ENCODE results near the gene ALLC. TPM values are rescaled to one million over a fixed set of nuclear protein-coding genes. Genes with fewer than 3 reads are reported as not detected.

Gene ALLC
- total and polyA plus RNA-seq, 10 of the 15 experiments (the other 5 are each of a cell fraction or from before 2014, with no cell fraction given), result 0.05 TPM; not detected in 9

DNA sequence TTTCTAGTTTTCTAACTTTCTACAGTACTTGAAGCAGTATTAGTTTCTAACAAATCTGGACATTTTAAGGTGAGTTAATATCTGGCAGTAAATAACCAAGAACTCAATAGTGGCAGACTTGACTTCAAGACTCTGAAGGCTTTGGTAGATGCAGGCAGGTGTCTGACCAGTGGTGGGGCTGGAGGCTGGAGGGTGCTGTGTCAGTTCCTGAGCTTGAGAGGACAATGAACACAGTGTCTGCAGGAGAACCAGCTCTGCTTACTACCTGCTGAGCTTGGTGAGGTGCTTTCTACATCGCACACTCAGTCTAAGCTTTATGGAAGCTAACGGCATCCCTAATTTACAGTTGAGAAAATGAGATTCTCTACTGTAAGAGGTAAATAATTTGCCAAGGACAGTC lies 21.2 kb downstream of the ALLC start:
- H3K9ac ChIP-seq (ENCODE audit: control insufficient read depth, insufficient read depth, low read length), result no peak overlapping the region
- FAIRE-seq, result no peak

DNA sequence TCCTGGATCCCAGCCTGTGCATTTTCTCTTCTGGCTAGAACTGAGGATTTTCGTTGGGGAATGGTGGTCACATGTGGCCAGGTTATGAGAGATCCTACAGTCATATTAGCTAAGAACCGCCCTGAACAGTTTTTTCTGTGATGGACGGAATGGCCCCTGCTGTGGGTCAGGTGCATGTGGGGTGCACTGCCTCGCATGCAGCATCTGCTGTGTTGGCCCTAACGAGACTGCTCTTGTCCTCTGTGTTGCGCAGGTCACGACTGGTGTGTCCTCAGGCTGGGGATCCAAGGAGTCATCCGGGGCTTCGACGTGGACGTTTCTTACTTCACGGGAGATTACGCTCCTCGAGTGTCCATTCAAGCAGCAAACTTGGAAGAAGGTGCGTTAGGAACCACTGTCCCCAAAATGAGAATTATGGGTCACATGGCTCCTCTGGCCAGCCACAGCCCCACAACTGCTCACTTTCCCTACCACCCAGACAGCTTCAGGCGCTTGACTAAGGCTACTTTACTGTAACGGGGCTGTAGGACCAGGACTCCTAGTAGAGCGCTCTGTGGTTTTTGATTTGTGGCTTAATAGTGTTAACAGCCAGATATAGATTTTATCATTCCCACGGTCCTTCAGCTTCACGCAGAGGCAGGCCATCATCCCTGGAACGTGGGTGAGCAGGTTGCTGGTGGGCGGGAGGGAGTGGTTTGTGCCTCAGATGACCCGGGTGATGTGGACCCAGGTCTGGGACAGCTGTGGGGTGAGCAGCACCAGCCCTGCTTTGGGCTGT lies 21.8 kb downstream of the ALLC start:
- H4K20me1 ChIP-seq (ENCODE audit: control insufficient read depth, insufficient read depth), result no peaks in the 10 kb centered on the region
- POLR2A ChIA-PET, result no interaction called here
- no peak overlapping the region for H3K9ac ChIP-seq (ENCODE audit: control insufficient read depth, insufficient read depth, low read length)
- H3K4me1 ChIP-seq (ENCODE audit: control insufficient read depth, insufficient read depth, low read length), result no peaks in the 10 kb centered on the region
- CTCF ChIA-PET, result no interaction called here
- intact Hi-C loops (cut with micrococcal nuclease; ENCODE audit: unreplicated experiment) (no loop called here), in situ Hi-C loops (cut with MboI) (no loop called here)
- TF ChIP-seq ATF7 (IDR thresholded peaks at IDR 0.05; ENCODE audit: low read depth), result no peak
- no peak for TF ChIP-seq SRF (IDR thresholded peaks at IDR 0.05; ENCODE audit: low read depth in 2 of 2, low read length in 2 of 2)
- no peak for TF ChIP-seq NFXL1 (IDR thresholded peaks at IDR 0.05; ENCODE audit: borderline replicate concordance)
- TF ChIP-seq, protein P1, sequence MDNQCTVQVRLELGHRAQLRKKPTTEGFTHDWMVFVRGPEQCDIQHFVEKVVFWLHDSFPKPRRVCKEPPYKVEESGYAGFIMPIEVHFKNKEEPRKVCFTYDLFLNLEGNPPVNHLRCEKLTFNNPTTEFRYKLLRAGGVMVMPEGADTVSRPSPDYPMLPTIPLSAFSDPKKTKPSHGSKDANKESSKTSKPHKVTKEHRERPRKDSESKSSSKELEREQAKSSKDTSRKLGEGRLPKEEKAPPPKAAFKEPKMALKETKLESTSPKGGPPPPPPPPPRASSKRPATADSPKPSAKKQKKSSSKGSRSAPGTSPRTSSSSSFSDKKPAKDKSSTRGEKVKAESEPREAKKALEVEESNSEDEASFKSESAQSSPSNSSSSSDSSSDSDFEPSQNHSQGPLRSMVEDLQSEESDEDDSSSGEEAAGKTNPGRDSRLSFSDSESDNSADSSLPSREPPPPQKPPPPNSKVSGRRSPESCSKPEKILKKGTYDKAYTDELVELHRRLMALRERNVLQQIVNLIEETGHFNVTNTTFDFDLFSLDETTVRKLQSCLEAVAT (IDR thresholded peaks at IDR 0.05), result no peak
- H3K79me2 ChIP-seq (ENCODE audit: control insufficient read depth, insufficient read depth, low read length), result no peaks in the 10 kb centered on the region
- no peak overlapping the region for H3K4me2 ChIP-seq (ENCODE audit: control insufficient read depth, insufficient read depth)
- 67% methylated on average over 23 of the region's 23 CpGs for WGBS (ENCODE audit: insufficient coverage, insufficient replicate concordance, low lambda C conversion rate, missing lambda C conversion rate)
- SMC1A ChIA-PET (ENCODE audit: uncharacterized antibody, unreplicated experiment), result no interaction called here
- DNase-seq (ENCODE audit: low read depth, low spot score) (no peak), FAIRE-seq (no peak), ATAC-seq (no peak)
- no peaks in the 10 kb centered on the region; a peak in 4 of 4 replicates for H3K27me3 ChIP-seq (replicated peaks in 1 of 2; ENCODE audit: control insufficient read depth in 2 of 2, insufficient read depth in 2 of 2, low read length in 1 of 2)
- RAD21 ChIA-PET (ENCODE audit: unreplicated experiment), result no interaction called here
- BruUV-seq (replicated peaks), result no TSS peak
- H3K4me3 ChIP-seq, result no peak overlapping the region
- no peak overlapping the region for H3K27ac ChIP-seq (ENCODE audit: control insufficient read depth, insufficient read depth)
- H3K36me3 ChIP-seq (ENCODE audit: control insufficient read depth in 2 of 2, insufficient read depth in 2 of 2, low read length in 1 of 2), result no peaks in the 10 kb centered on the region
- H3K9me3 ChIP-seq (replicated peaks; ENCODE audit: control insufficient read depth, insufficient read depth, low read length), result no peaks in the 10 kb centered on the region
- no peak overlapping the region for H2AFZ ChIP-seq (ENCODE audit: control insufficient read depth, low read depth, low read length)

More for the DNA sequence above, 21.2 kb downstream of the ALLC start:
- H3K27me3 ChIP-seq (replicated peaks in 1 of 2; ENCODE audit: control insufficient read depth in 2 of 2, insufficient read depth in 2 of 2, low read length in 1 of 2), result peaks cover 0 to under 1% of the 10 kb centered on the region in 2 experiments
- no peak overlapping the region for H3K27ac ChIP-seq (ENCODE audit: control insufficient read depth, insufficient read depth)
- no peak for TF ChIP-seq PML (IDR thresholded peaks at IDR 0.05; ENCODE audit: low read length)
- TF ChIP-seq SMAD1 (IDR thresholded peaks at IDR 0.05; ENCODE audit: low read depth, partially characterized antibody), result no peak
- TF ChIP-seq, protein P2, sequence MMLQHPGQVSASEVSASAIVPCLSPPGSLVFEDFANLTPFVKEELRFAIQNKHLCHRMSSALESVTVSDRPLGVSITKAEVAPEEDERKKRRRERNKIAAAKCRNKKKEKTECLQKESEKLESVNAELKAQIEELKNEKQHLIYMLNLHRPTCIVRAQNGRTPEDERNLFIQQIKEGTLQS (IDR thresholded peaks at IDR 0.05; ENCODE audit: borderline replicate concordance, extremely low read depth, low read depth, low read length), result no peak
- no peak for TF ChIP-seq YBX1 (IDR thresholded peaks at IDR 0.05)
- TF ChIP-seq MXI1 (IDR thresholded peaks at IDR 0.05; ENCODE audit: low read depth, low read length), result no peak
- no peak for TF ChIP-seq ZNF24 (IDR thresholded peaks at IDR 0.05)
- H3K4me3 ChIP-seq, result no peak overlapping the region
- ChIA-PET SMC1A (ENCODE audit: uncharacterized antibody, unreplicated experiment) (interaction anchor here (0.6 kb wide), 1 partner anchor 14 kb away, joined by 3 read pairs; no protein-coding TSS in a partner anchor), RAD21 (ENCODE audit: unreplicated experiment) (no interaction called here), CTCF (no interaction called here), POLR2A (no interaction called here)
- no peaks in the 10 kb centered on the region for H4K20me1 ChIP-seq (ENCODE audit: control insufficient read depth, insufficient read depth)
- DNase-seq (ENCODE audit: low read depth, low spot score), result no peak
- no peak overlapping the region for H3K4me2 ChIP-seq (ENCODE audit: control insufficient read depth, insufficient read depth)
- in situ Hi-C loops (cut with MboI), result no loop called here
- no peak for ATAC-seq
- no peaks in the 10 kb centered on the region for H3K36me3 ChIP-seq (ENCODE audit: control insufficient read depth in 2 of 2, insufficient read depth in 2 of 2, low read length in 1 of 2)
- H3K4me1 ChIP-seq (ENCODE audit: control insufficient read depth, insufficient read depth, low read length), result no peaks in the 10 kb centered on the region
- H3K9me3 ChIP-seq (replicated peaks; ENCODE audit: control insufficient read depth, insufficient read depth, low read length), result no peaks in the 10 kb centered on the region
- H2AFZ ChIP-seq (ENCODE audit: control insufficient read depth, low read depth, low read length), result no peak overlapping the region
- no TSS peak for BruUV-seq (replicated peaks)
- intact Hi-C loops (cut with micrococcal nuclease; ENCODE audit: unreplicated experiment), result no loop called here
- 77% methylated on average over 2 of the region's 2 CpGs for WGBS (ENCODE audit: insufficient coverage, insufficient replicate concordance, low lambda C conversion rate, missing lambda C conversion rate)
- H3K79me2 ChIP-seq (ENCODE audit: control insufficient read depth, insufficient read depth, low read length), result no peaks in the 10 kb centered on the region

Measured in GM12878 (cell line).